Common myeloid progenitor, CD34-positive (primary cell): ENCODE data around the gene MAS1L.

Experiments
- CTCF ChIA-PET: fragments of 350-600 bp; sonication (Branson Sonifier 250); formaldehyde crosslinking; loops from one replicate; lab custom pipeline; 2021; ENCODE audit warnings: antibody characterized with exemption; lab: Charles Lee
- POLR2A ChIA-PET: fragments of 350-600 bp; sonication (Branson Sonifier 250); formaldehyde crosslinking; loops from one replicate; lab custom pipeline; 2021; ENCODE audit warnings: antibody characterized with exemption; lab: Charles Lee
- DNase-seq, 3 donors: peaks; one replicate each; pipeline versions ENCODE4 v3.0.0 to v3.0.0-alpha.2; 2013
- H3K27ac ChIP-seq, 2 experiments: 1 replicate in 1 of 2; 2 replicates in 1 of 2; pipeline ENCODE4 v1.7.0; 2013; ENCODE audit warnings: inconsistent platforms in 2 of 2, low read length in 2 of 2, mild to moderate bottlenecking in 2 of 2, low read depth in 1 of 2, moderate library complexity in 1 of 2; ENCODE audit not compliant: severe bottlenecking in 2 of 2, insufficient read depth in 1 of 2, poor library complexity in 1 of 2
- H3K27me3 ChIP-seq, 5 experiments: replicated peaks in 2 of 5; 1 replicate in 3 of 5; 2 replicates in 2 of 5; pipeline versions ENCODE4 v1.6.1 to v1.7.0; 2013; ENCODE audit warnings: low read length in 4 of 5, mild to moderate bottlenecking in 2 of 5, moderate library complexity in 2 of 5, inconsistent platforms in 1 of 5; ENCODE audit not compliant: insufficient read depth in 5 of 5, control insufficient read depth in 4 of 5
- H3K36me3 ChIP-seq, 4 experiments: 1 replicate in 2 of 4; 2 replicates in 2 of 4; pipeline versions ENCODE4 v1.6.1 to v1.7.0; 2013; ENCODE audit warnings: low read length in 3 of 4, control low read depth in 1 of 4, mild to moderate bottlenecking in 1 of 4; ENCODE audit not compliant: control insufficient read depth in 4 of 4, insufficient read depth in 4 of 4
- H3K4me1 ChIP-seq, 4 experiments: 1 replicate in 3 of 4; 2 replicates in 1 of 4; pipeline versions ENCODE4 v1.6.1 to v1.7.1; 2013; ENCODE audit warnings: low read length in 3 of 4, mild to moderate bottlenecking in 3 of 4, control low read depth in 1 of 4, inconsistent platforms in 1 of 4, moderate library complexity in 1 of 4; ENCODE audit not compliant: control insufficient read depth in 4 of 4, insufficient read depth in 4 of 4; ENCODE audit errors: control extremely low read depth in 1 of 4
- H3K4me3 ChIP-seq, 7 experiments: 1 replicate in 4 of 7; 2 replicates in 3 of 7; pipeline versions ENCODE4 v1.5.1 to v1.7.0; 2013; ENCODE audit warnings: mild to moderate bottlenecking in 7 of 7, low read length in 6 of 7, moderate library complexity in 6 of 7, inconsistent platforms in 2 of 7, low read depth in 2 of 7, control low read depth in 1 of 7; ENCODE audit not compliant: insufficient read depth in 4 of 7, control insufficient read depth in 1 of 7; ENCODE audit errors: extremely low read depth in 1 of 7
- H3K9me3 ChIP-seq, 5 experiments: 1 replicate in 4 of 5; 2 replicates in 1 of 5; pipeline versions ENCODE4 v1.6.1 to v1.7.1; 2013; ENCODE audit warnings: low read length in 4 of 5, mild to moderate bottlenecking in 2 of 5, inconsistent platforms in 1 of 5, low read depth in 1 of 5, moderate library complexity in 1 of 5; ENCODE audit not compliant: control insufficient read depth in 4 of 5, insufficient read depth in 2 of 5; ENCODE audit errors: control extremely low read depth in 1 of 5
- whole genome bisulfite sequencing: methylation state at CpG from one replicate; pipeline ENCODE4 v1.1.5; 2013; ENCODE audit not compliant: insufficient coverage; 5-methylcytosine and 5-hydroxymethylcytosine counted together

The MAS1L gene

GRCh38 chr6:29505808-29506207 lies 18.1 kb upstream of the MAS1L start:
- no peaks in the 10 kb centered on the region for H3K36me3 ChIP-seq
- no peak for DNase-seq
- no peaks in the 10 kb centered on the region for H3K27me3 ChIP-seq
- H3K27ac ChIP-seq: no peak overlapping the region
- CTCF ChIA-PET: no interaction called here
- POLR2A ChIA-PET: no interaction called here
- no peak overlapping the region for H3K4me3 ChIP-seq
- peaks cover 0 to 2% (median 0%) of the 10 kb centered on the region in 4 experiments for H3K4me1 ChIP-seq
- 100% methylated on average over 3 of the region's 3 CpGs for WGBS
- H3K9me3 ChIP-seq: no peaks in the 10 kb centered on the region

GRCh38 chr6:29504961-29505360 lies 17.2 kb upstream of the MAS1L start:
- Histone ChIP-seq H3K4me3 (no peak overlapping the region), H3K4me1 (peaks cover 0 to 2% (median 0%) of the 10 kb centered on the region in 4 experiments), H3K36me3 (no peaks in the 10 kb centered on the region), H3K27me3 (no peaks in the 10 kb centered on the region), H3K9me3 (no peaks in the 10 kb centered on the region), H3K27ac (no peak overlapping the region)
- CTCF ChIA-PET: interaction anchor here (1.6 kb wide), 1 partner anchor 21 kb away, joined by 3 read pairs; no protein-coding TSS in a partner anchor
- POLR2A ChIA-PET: no interaction called here
- 52% methylated on average over 2 of the region's 2 CpGs for WGBS
- no peak for DNase-seq

GRCh38 chr6:29502597-29502996 lies 14.8 kb upstream of the MAS1L start:
- no peaks in the 10 kb centered on the region for H3K27me3 ChIP-seq
- no peaks in the 10 kb centered on the region for H3K9me3 ChIP-seq
- H3K4me3 ChIP-seq: no peak overlapping the region
- H3K4me1 ChIP-seq: peaks cover 0 to 2% (median 0%) of the 10 kb centered on the region in 4 experiments
- 96% methylated on average over 5 of the region's 5 CpGs for WGBS
- H3K27ac ChIP-seq: no peak overlapping the region
- DNase-seq: peak in 1 of 3 donors; percentile 28
- ChIA-PET CTCF (no interaction called here), POLR2A (no interaction called here)
- H3K36me3 ChIP-seq: no peaks in the 10 kb centered on the region

- no peaks in the 10 kb centered on the region for H3K9me3 ChIP-seq
- H3K27me3 ChIP-seq: no peaks in the 10 kb centered on the region
- peaks cover 0 to 2% (median 0%) of the 10 kb centered on the region in 4 experiments for H3K4me1 ChIP-seq
- no peaks in the 10 kb centered on the region for H3K36me3 ChIP-seq
- CTCF ChIA-PET: no interaction called here
- H3K27ac ChIP-seq: no peak overlapping the region
- no peak overlapping the region for H3K4me3 ChIP-seq
- 100% methylated on average over 2 of the region's 3 CpGs for WGBS
- POLR2A ChIA-PET: no interaction called here
- no peak for DNase-seq
These were observed 14.4 kb upstream of the MAS1L start for GRCh38 chr6:29502181-29502580.

- Histone ChIP-seq H3K36me3 (no peaks in the 10 kb centered on the region), H3K27me3 (no peaks in the 10 kb centered on the region), H3K9me3 (no peaks in the 10 kb centered on the region), H3K4me1 (peaks cover 0 to 2% (median 0%) of the 10 kb centered on the region in 4 experiments), H3K4me3 (no peak overlapping the region), H3K27ac (no peak overlapping the region)
- POLR2A ChIA-PET: no interaction called here
- 99% methylated on average over 6 of the region's 6 CpGs for WGBS
- no peak for DNase-seq
- CTCF ChIA-PET: no interaction called here
These were observed 13.3 kb upstream of the MAS1L start for GRCh38 chr6:29501106-29501505.

GRCh38 chr6:29500594-29500993 lies 12.8 kb upstream of the MAS1L start:
- DNase-seq: no peak
- ChIA-PET POLR2A (no interaction called here), CTCF (no interaction called here)
- H3K36me3 ChIP-seq: no peaks in the 10 kb centered on the region
- WGBS: 100% methylated on average over 7 of the region's 8 CpGs
- H3K27me3 ChIP-seq: no peaks in the 10 kb centered on the region
- no peaks in the 10 kb centered on the region for H3K9me3 ChIP-seq
- H3K4me1 ChIP-seq: peaks cover 0 to 2% (median 0%) of the 10 kb centered on the region in 4 experiments
- no peak overlapping the region for H3K27ac ChIP-seq
- no peak overlapping the region for H3K4me3 ChIP-seq

- WGBS: 92% methylated on average over 5 of the region's 5 CpGs
- CTCF ChIA-PET: no interaction called here
- DNase-seq: no peak
- H3K27ac ChIP-seq: no peak overlapping the region
- H3K36me3 ChIP-seq: no peaks in the 10 kb centered on the region
- H3K4me3 ChIP-seq: no peak overlapping the region
- no peaks in the 10 kb centered on the region for H3K27me3 ChIP-seq
- POLR2A ChIA-PET: no interaction called here
- no peaks in the 10 kb centered on the region for H3K9me3 ChIP-seq
- H3K4me1 ChIP-seq: peaks cover 0 to 2% (median 0%) of the 10 kb centered on the region in 4 experiments
These were observed 11.9 kb upstream of the MAS1L start for GRCh38 chr6:29499704-29500103.
